Smooth muscle cell (in vitro differentiated cells): ENCODE data around the gene PCGF3. TPM values are rescaled to one million over a fixed set of nuclear protein-coding genes. Genes with fewer than 3 reads are reported as not detected.

Source experiments
- DNase-seq: peaks from one replicate; lab custom pipeline; 2025; ENCODE audit not compliant: unreplicated experiment; lab: John Stamatoyannopoulos, UW
- H2AFZ ChIP-seq: fragments of 200-600 bp; sonication (generic); 2 replicates; pipeline ENCODE4 v1.6.0; 2016; ENCODE audit warnings: antibody characterized with exemption, low read depth, mild to moderate bottlenecking
- H3F3A ChIP-seq: fragments of 200-600 bp; sonication (generic); 2 replicates; pipeline ENCODE4 v1.6.0; 2017; ENCODE audit warnings: antibody characterized with exemption, low read depth
- H3K27ac ChIP-seq: fragments of 200-600 bp; sonication (generic); 2 replicates; pipeline ENCODE4 v1.5.1; 2016; ENCODE audit warnings: low read depth, mild to moderate bottlenecking
- H3K27me3 ChIP-seq: fragments of 200-600 bp; sonication (generic); 2 replicates; pipeline ENCODE4 v1.6.1; 2016; ENCODE audit warnings: low read depth, mild to moderate bottlenecking
- H3K36me3 ChIP-seq: fragments of 200-600 bp; sonication (generic); 2 replicates; pipeline ENCODE4 v1.5.1; 2016; ENCODE audit warnings: low read depth
- H3K4me1 ChIP-seq: fragments of 200-600 bp; sonication (generic); 2 replicates; pipeline ENCODE4 v1.5.1; 2016; ENCODE audit warnings: low read depth
- H3K4me2 ChIP-seq: fragments of 200-600 bp; sonication (generic); 2 replicates; pipeline ENCODE4 v1.6.0; 2016; ENCODE audit warnings: mild to moderate bottlenecking
- H3K4me3 ChIP-seq: fragments of 200-600 bp; sonication (generic); 2 replicates; pipeline ENCODE4 v1.5.1; 2016; ENCODE audit warnings: mild to moderate bottlenecking
- H3K79me2 ChIP-seq: fragments of 200-600 bp; sonication (generic); 2 replicates; pipeline ENCODE4 v1.6.0; 2016; ENCODE audit warnings: low read depth, mild to moderate bottlenecking
- H3K9ac ChIP-seq: fragments of 200-600 bp; sonication (generic); 2 replicates; pipeline ENCODE4 v1.6.0; 2016; ENCODE audit warnings: low read depth
- H3K9me3 ChIP-seq: fragments of 200-600 bp; sonication (generic); replicated peaks from 2 replicates; pipeline ENCODE4 v1.5.1; 2016; ENCODE audit warnings: low read depth
- H4K20me1 ChIP-seq: fragments of 200-600 bp; sonication (generic); 2 replicates; pipeline ENCODE4 v1.6.0; 2016; ENCODE audit warnings: low read depth
- WGBS: methylation state at CpG from one replicate; pipeline ENCODE4 v1.1.7; 2016; ENCODE audit warnings: low lambda C conversion rate; 5-methylcytosine and 5-hydroxymethylcytosine counted together
- polyA plus RNA-seq: library from polyadenylated mRNA; unstranded; fragments of >200 nt; fragmentation: Nextera tagmentation; extraction: Ambion mirVana; gene quantifications from 2 replicates; pipeline ENCODE4 v1.2.1, GENCODE V29; 2016
- total RNA-seq: library from RNA; depleted of rRNA; stranded (reverse); fragments of >200 nt; gene quantifications from 2 replicates; pipeline ENCODE4 v1.2.3, GENCODE V29; 2014
- TF ChIP-seq, protein P1 (sequence below): fragments of 200-600 bp; sonication (generic); IDR thresholded peaks from 2 replicates; pipeline ENCODE4 v1.5.1; 2017; ENCODE audit warnings: borderline replicate concordance, mild to moderate bottlenecking, antibody characterized with exemption; ENCODE audit not compliant: insufficient read depth, poor library complexity, severe bottlenecking

Gene PCGF3
- total and polyA plus RNA-seq, 2 experiments from 2014 or later = 29.6 to 45.4 TPM

DNA sequence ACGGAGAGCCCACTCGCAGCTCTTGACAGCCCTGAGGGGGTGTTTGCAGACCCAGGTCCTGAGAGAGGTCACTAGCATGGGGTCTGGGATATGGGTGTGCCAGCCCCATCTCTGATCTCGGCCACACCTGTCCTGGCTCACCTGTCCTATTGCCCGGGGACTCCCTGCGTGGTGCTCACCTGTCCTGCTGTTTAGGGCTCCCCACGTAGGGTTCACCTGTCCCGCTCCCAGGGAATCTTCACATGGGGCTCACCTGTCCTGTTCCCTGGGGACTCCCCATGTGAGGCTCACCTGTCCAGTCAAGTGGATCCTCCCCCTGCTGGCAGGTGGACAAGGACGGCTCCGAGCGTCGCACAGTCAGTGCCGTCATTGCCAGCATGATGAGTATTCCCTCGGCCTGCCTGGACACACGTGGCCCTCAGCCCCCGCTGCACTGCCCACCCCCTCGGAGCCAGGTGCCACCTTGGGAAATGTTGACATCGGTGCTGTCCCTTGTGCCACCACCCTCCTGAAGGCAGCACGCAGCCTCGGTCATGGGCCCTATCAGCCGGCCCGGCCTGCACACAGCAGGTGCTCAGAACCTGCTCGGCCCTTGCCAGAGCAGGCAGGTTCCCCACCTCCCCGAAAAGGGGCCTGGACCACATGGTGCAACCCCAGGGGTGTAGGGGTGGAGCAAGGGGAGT, 23.0 kb upstream of the PCGF3 start:
- H3K9ac ChIP-seq = no peak overlapping the region
- H2AFZ ChIP-seq = no peak overlapping the region
- H3K4me2 ChIP-seq = no peak overlapping the region
- H3K9me3 ChIP-seq = no peaks in the 10 kb centered on the region
- no peaks in the 10 kb centered on the region for H3K36me3 ChIP-seq
- WGBS = 95% methylated on average over 22 of the region's 23 CpGs
- peaks cover 8% of the 10 kb centered on the region for H3K79me2 ChIP-seq
- H3K4me1 ChIP-seq = peaks cover 5% of the 10 kb centered on the region
- TF ChIP-seq, protein P1, sequence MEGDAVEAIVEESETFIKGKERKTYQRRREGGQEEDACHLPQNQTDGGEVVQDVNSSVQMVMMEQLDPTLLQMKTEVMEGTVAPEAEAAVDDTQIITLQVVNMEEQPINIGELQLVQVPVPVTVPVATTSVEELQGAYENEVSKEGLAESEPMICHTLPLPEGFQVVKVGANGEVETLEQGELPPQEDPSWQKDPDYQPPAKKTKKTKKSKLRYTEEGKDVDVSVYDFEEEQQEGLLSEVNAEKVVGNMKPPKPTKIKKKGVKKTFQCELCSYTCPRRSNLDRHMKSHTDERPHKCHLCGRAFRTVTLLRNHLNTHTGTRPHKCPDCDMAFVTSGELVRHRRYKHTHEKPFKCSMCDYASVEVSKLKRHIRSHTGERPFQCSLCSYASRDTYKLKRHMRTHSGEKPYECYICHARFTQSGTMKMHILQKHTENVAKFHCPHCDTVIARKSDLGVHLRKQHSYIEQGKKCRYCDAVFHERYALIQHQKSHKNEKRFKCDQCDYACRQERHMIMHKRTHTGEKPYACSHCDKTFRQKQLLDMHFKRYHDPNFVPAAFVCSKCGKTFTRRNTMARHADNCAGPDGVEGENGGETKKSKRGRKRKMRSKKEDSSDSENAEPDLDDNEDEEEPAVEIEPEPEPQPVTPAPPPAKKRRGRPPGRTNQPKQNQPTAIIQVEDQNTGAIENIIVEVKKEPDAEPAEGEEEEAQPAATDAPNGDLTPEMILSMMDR = no peak
- H3K27me3 ChIP-seq = no peaks in the 10 kb centered on the region
- peaks cover 2% of the 10 kb centered on the region for H3F3A ChIP-seq
- DNase-seq = no peak
- no peak overlapping the region for H3K4me3 ChIP-seq
- no peaks in the 10 kb centered on the region for H4K20me1 ChIP-seq
- no peak overlapping the region for H3K27ac ChIP-seq

DNA sequence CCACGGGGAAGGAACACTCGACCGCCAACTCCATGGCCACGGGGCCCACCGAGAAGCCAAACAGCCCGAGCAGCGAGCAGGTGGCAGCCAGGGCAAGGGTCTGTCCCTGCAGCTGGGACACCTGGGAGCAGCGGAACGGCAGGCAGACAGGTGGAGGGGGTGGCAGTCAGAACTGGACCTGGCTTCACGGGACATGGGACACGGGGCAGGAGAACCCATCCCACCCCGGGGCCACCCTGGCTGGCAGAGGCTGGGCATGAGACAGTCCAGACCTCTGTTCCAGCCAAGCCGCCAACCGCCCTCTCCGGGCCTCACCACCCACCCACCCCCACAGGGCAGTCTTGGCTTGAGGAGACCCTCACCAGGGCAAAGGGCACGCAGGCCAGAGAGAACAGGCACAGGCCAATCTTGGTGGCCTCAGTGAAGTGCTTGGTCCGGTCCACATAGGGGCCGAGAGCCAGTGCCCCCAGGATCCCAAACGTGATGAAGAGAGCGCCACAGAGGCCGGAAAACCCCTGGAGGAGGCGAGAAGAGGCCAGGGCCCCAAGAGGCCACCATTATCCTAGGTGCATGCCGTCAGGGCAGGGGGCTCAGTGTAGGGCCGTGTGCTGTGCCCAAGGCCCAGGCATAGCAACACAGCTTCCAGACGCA, 22.3 kb upstream of the PCGF3 start:
- no peak for DNase-seq
- H3K4me3 ChIP-seq = no peak overlapping the region
- H3K79me2 ChIP-seq = peaks cover 8% of the 10 kb centered on the region
- no peak overlapping the region for H3K4me2 ChIP-seq
- H3K9me3 ChIP-seq = no peaks in the 10 kb centered on the region
- 88% methylated on average over 24 of the region's 25 CpGs for WGBS
- no peaks in the 10 kb centered on the region for H3K27me3 ChIP-seq
- no peaks in the 10 kb centered on the region for H4K20me1 ChIP-seq
- TF ChIP-seq, protein P1 = no peak
- H2AFZ ChIP-seq = no peak overlapping the region
- peaks cover 10% of the 10 kb centered on the region for H3F3A ChIP-seq
- H3K4me1 ChIP-seq = peaks cover 5% of the 10 kb centered on the region
- H3K36me3 ChIP-seq = no peaks in the 10 kb centered on the region
- H3K9ac ChIP-seq = no peak overlapping the region
- H3K27ac ChIP-seq = no peak overlapping the region

DNA sequence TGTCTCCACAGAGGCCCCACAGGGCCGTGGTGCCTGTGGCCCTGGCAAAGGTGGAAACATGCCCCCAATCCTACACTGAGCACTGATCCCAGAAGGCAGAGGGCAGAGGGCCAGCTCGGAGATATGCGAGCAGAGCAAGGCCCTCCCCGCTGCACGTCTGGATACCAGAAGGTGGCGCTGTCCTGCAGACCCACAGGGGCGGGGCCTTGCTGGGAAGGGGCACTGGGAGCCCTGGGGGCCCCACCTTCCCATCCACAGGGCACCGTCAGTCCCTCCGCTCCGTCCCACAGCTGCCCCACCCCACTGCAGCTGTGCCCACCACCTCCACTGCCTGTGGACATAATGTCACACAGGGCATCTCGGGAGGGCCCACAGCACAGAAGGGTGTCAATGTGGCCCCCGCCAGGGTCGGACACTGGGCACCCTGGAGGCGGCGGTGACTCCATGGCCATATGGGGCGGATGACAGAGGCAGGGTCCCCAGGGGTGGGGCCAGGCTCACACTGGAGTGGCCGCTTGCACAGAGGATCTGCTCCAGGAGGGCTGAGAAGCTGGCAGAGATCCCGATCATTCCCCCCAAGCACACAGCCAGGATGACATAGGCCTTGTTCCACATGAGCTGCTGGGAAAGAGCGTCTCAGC, 21.5 kb upstream of the PCGF3 start:
- DNase-seq = no peak
- TF ChIP-seq, protein P1 = peak; percentile 66
- Histone ChIP-seq H3K27me3 (no peaks in the 10 kb centered on the region), H3K36me3 (no peaks in the 10 kb centered on the region), H2AFZ (no peak overlapping the region), H3K27ac (no peak overlapping the region), H3F3A (peaks cover 12% of the 10 kb centered on the region), H3K4me2 (no peak overlapping the region), H3K4me3 (no peak overlapping the region), H3K4me1 (peaks cover 6% of the 10 kb centered on the region), H4K20me1 (no peaks in the 10 kb centered on the region), H3K79me2 (peaks cover 8% of the 10 kb centered on the region), H3K9me3 (no peaks in the 10 kb centered on the region), H3K9ac (no peak overlapping the region)
- WGBS = 55% methylated on average over 16 of the region's 19 CpGs
